Measurements from ENCODE around the gene STARD3.

The STARD3 gene

GRCh38 chr17:39617446-39618245, 19.3 kb upstream of the STARD3 start:
- DNase-seq: peak; percentile 43
- in situ Hi-C loops (cut with MboI; ENCODE audit: low pct_unique_long_range_greater_than_20kb, low sequenced_read_pairs): no loop called here

GRCh38 chr17:39618246-39618913, 18.6 kb upstream of the STARD3 start:
- DNase-seq: peak; percentile 36
- in situ Hi-C loops (cut with MboI; ENCODE audit: low pct_unique_long_range_greater_than_20kb, low sequenced_read_pairs): no loop called here

- in situ Hi-C loops (cut with MboI; ENCODE audit: low pct_unique_long_range_greater_than_20kb, low sequenced_read_pairs): no loop called here
- no peak for DNase-seq
Observed at GRCh38 chr17:39618956-39619785, 17.8 kb upstream of the STARD3 start.

- in situ Hi-C loops (cut with MboI; ENCODE audit: low pct_unique_long_range_greater_than_20kb, low sequenced_read_pairs): no loop called here
- DNase-seq: no peak
Observed at GRCh38 chr17:39619786-39620101, 17.2 kb upstream of the STARD3 start.

- in situ Hi-C loops (cut with MboI; ENCODE audit: low pct_unique_long_range_greater_than_20kb, low sequenced_read_pairs): no loop called here
- DNase-seq: peak; percentile 94
Observed at GRCh38 chr17:39621523-39622379, 15.2 kb upstream of the STARD3 start.

- DNase-seq: no peak
- in situ Hi-C loops (cut with MboI; ENCODE audit: low pct_unique_long_range_greater_than_20kb, low sequenced_read_pairs): no loop called here
Observed at GRCh38 chr17:39622380-39623006, 14.5 kb upstream of the STARD3 start.

GRCh38 chr17:39623356-39623950, 13.5 kb upstream of the STARD3 start:
- in situ Hi-C loops (cut with MboI; ENCODE audit: low pct_unique_long_range_greater_than_20kb, low sequenced_read_pairs): no loop called here
- peak; percentile 82 for DNase-seq

GRCh38 chr17:39624313-39624712, 12.6 kb upstream of the STARD3 start:
- in situ Hi-C loops (cut with MboI; ENCODE audit: low pct_unique_long_range_greater_than_20kb, low sequenced_read_pairs): no loop called here
- DNase-seq: no peak

- DNase-seq: no peak
- in situ Hi-C loops (cut with MboI; ENCODE audit: low pct_unique_long_range_greater_than_20kb, low sequenced_read_pairs): no loop called here
Observed at GRCh38 chr17:39625198-39625785, 11.7 kb upstream of the STARD3 start.

- in situ Hi-C loops (cut with MboI; ENCODE audit: low pct_unique_long_range_greater_than_20kb, low sequenced_read_pairs): no loop called here
- DNase-seq: no peak
Observed at GRCh38 chr17:39626171-39627046, 10.5 kb upstream of the STARD3 start, which contains the start of gene PPP1R1B. TSS of gene PPP1R1B (plus strand) at chr17:39626952. CDS start at chr17:39627393, 441 bp downstream.

- in situ Hi-C loops (cut with MboI; ENCODE audit: low pct_unique_long_range_greater_than_20kb, low sequenced_read_pairs): no loop called here
- DNase-seq: no peak
Observed at GRCh38 chr17:39627047-39627711, 9.8 kb upstream of the STARD3 start.

- in situ Hi-C loops (cut with MboI; ENCODE audit: low pct_unique_long_range_greater_than_20kb, low sequenced_read_pairs): no loop called here
- DNase-seq: no peak
Observed at GRCh38 chr17:39627712-39628516, 9.0 kb upstream of the STARD3 start.

GRCh38 chr17:39628655-39629493, 8.1 kb upstream of the STARD3 start:
- no peak for DNase-seq
- in situ Hi-C loops (cut with MboI; ENCODE audit: low pct_unique_long_range_greater_than_20kb, low sequenced_read_pairs): no loop called here

GRCh38 chr17:39629494-39629880, 7.5 kb upstream of the STARD3 start:
- in situ Hi-C loops (cut with MboI; ENCODE audit: low pct_unique_long_range_greater_than_20kb, low sequenced_read_pairs): no loop called here
- no peak for DNase-seq

- in situ Hi-C loops (cut with MboI; ENCODE audit: low pct_unique_long_range_greater_than_20kb, low sequenced_read_pairs): no loop called here
- DNase-seq: no peak
Observed at GRCh38 chr17:39629898-39630297, 7.0 kb upstream of the STARD3 start.
